Measurements from ENCODE around the gene AQR. TPM values are rescaled to one million over a fixed set of nuclear protein-coding genes. Genes with fewer than 3 reads are reported as not detected.

The AQR gene
- total and polyA plus RNA-seq, 2 of the 13 experiments (the other 11 are each of a cell fraction or from before 2014, with no cell fraction given), result 18.7 to 31.3 TPM

GRCh38 chr15:35000511-35000910 is 31.0 kb upstream of the AQR start:
- no peak for FAIRE-seq
- Histone ChIP-seq H3K27ac (ENCODE audit: extremely low read length, insufficient read depth, low read length) (no peak overlapping the region), H3K4me1 (ENCODE audit: insufficient read depth, low read length) (no peaks in the 10 kb centered on the region), H4K20me1 (ENCODE audit: insufficient read depth, low read length) (no peaks in the 10 kb centered on the region), H3K27me3 (ENCODE audit: control insufficient read depth in 1 of 2, insufficient read depth in 2 of 2, low read length in 2 of 2) (no peaks in the 10 kb centered on the region; a peak in 2 of 5 replicates), H3K36me3 (replicated peaks in 1 of 2; ENCODE audit: control insufficient read depth in 1 of 2, insufficient read depth in 2 of 2, low read length in 2 of 2) (no peaks in the 10 kb centered on the region), H3K9ac (ENCODE audit: insufficient read depth, low read depth, low read length) (no peak overlapping the region), H3K9me3 (ENCODE audit: low read length) (no peaks in the 10 kb centered on the region), H2AFZ (ENCODE audit: low read length) (peak overlapping the region; percentile 27), H3K4me3 (replicated peaks in 1 of 3; ENCODE audit: insufficient read depth in 1 of 3, low read depth in 2 of 3, low read length in 3 of 3) (no peak overlapping the region), H3K4me2 (ENCODE audit: low read depth, low read length) (no peak overlapping the region), H3K79me2 (ENCODE audit: insufficient read depth, low read length) (no peaks in the 10 kb centered on the region)
- no peak for TF ChIP-seq FOXC1 (CRISPR knock-in tag; IDR thresholded peaks at IDR 0.05; ENCODE audit: borderline replicate concordance)
- TF ChIP-seq NFE2L2 (IDR thresholded peaks at IDR 0.05; ENCODE audit: low read length), result peak; percentile 59; the same call in 1 of the 2 replicates
- TF ChIP-seq FOXP4 (CRISPR knock-in tag; IDR thresholded peaks at IDR 0.05), result no peak
- peak in 1 of 2 experiments; percentile 60; a peak in 2 of 4 replicates for TF ChIP-seq MAFK (conservative IDR thresholded peaks at IDR 0.05 in 1 of 2, IDR thresholded peaks at IDR 0.05 in 1 of 2; ENCODE audit: low read length in 2 of 2)
- no peak for TF ChIP-seq ATF5 (CRISPR knock-in tag; IDR thresholded peaks at IDR 0.05; ENCODE audit: low read depth)
- peak; percentile 47; the same call in 1 of the 2 replicates for TF ChIP-seq NFE2 (CRISPR knock-in tag; IDR thresholded peaks at IDR 0.05)
- peak; percentile 40; the same call in 1 of the 2 replicates for TF ChIP-seq FOSL2 (CRISPR knock-in tag; IDR thresholded peaks at IDR 0.05)
- BruUV-seq (replicated peaks), result no TSS peak
- WGBS (ENCODE audit: low lambda C conversion rate), result 18% methylated on average over 1 of the region's 1 CpG
- intact Hi-C loops (cut with micrococcal nuclease; ENCODE audit: unreplicated experiment) (no loop called here), in situ Hi-C loops (cut with HindIII; ENCODE audit: extremely low pct_ligation_motif_present, low pct_unique_long_range_greater_than_20kb) (no loop called here)
- CTCF ChIA-PET (ENCODE audit: low intra/inter-chr PET ratio, low total read pairs), result no interaction called here
- no peak for ATAC-seq
- no peak for DNase-seq (ENCODE audit: low spot score)
- POLR2A ChIA-PET, result interaction anchor here (1.1 kb wide), 1 partner anchor 12 kb away, joined by 4 read pairs; the partner anchor contains the start of gene ZNF770
